HepG2 (cell line): ENCODE measurements around the gene EHD1. TPM values are rescaled to one million over a fixed set of nuclear protein-coding genes. Genes with fewer than 3 reads are reported as not detected.
A peak's percentile ranks its signal among the peaks of the same experiment; 100 is the strongest.

Experiments
- AHDC1 ChIP-seq: sonication (generic); formaldehyde crosslinking; IDR thresholded peaks from 2 replicates; pipeline ENCODE4 v1.5.1; 2020; ENCODE audit warnings: mild to moderate bottlenecking, missing genetic modification reagents, borderline replicate concordance
- MAFF ChIP-seq: IDR thresholded peaks from 2 replicates; pipeline ENCODE4 v1.6.1; 2011; ENCODE audit warnings: low read depth, low read length, improper control_type of control experiment
- MIER3 ChIP-seq: IDR thresholded peaks from 2 replicates; pipeline ENCODE4 v1.6.1; 2016; ENCODE audit warnings: missing compliant biosample characterization, borderline replicate concordance
- MLX ChIP-seq: IDR thresholded peaks from 2 replicates; pipeline ENCODE4 v1.6.1; 2016
- MXI1 ChIP-seq: IDR thresholded peaks from 3 replicates; pipeline ENCODE4 v1.6.1; 2012; ENCODE audit warnings: low read depth, low read length, inconsistent platforms, borderline replicate concordance
- NFRKB ChIP-seq: fragments of 450-650 bp; IDR thresholded peaks from 2 replicates; pipeline ENCODE4 v1.6.1; 2017
- STAG1 ChIP-seq: sonication (generic); formaldehyde crosslinking; IDR thresholded peaks from 2 replicates; pipeline ENCODE4 v1.4.0; 2020; ENCODE audit warnings: missing genetic modification reagents
- STAT6 ChIP-seq: sonication (generic); formaldehyde crosslinking; IDR thresholded peaks from 2 replicates; pipeline ENCODE4 v1.4.0; 2020; ENCODE audit warnings: missing genetic modification reagents, mild to moderate bottlenecking, borderline replicate concordance
- TCF7L2 ChIP-seq: IDR thresholded peaks from 2 replicates; pipeline ENCODE4 v1.6.1; 2011; ENCODE audit warnings: mild to moderate bottlenecking, low read depth, low read length, moderate library complexity
- UBTF ChIP-seq: sonication (generic); formaldehyde crosslinking; IDR thresholded peaks from 2 replicates; pipeline ENCODE4 v1.4.0; 2020; ENCODE audit warnings: mild to moderate bottlenecking, missing genetic modification reagents
- ZNF446 ChIP-seq: sonication (generic); formaldehyde crosslinking; IDR thresholded peaks from 2 replicates; pipeline ENCODE4 v1.5.0; 2020; ENCODE audit warnings: mild to moderate bottlenecking, missing genetic modification reagents
- polyA plus RNA-seq, 8 experiments: library from polyadenylated mRNA; depleted of rRNA in 3 of 8; stranded (reverse) in 7 of 8; unstranded in 1 of 8; fragments of >200 nt; fragmentation: Illumina TruSeq in 4 of 8; extraction: Trizol in 4 of 8; gene quantifications; 2 replicates each; pipeline versions ENCODE4 v1.2.1 to v1.2.3, GENCODE V29; 2011 to 2016; ENCODE audit warnings: low read depth in 4 of 8, missing spikeins in 1 of 8, mixed read lengths in 1 of 8; ENCODE audit not compliant: insufficient read depth in 1 of 8
- total RNA-seq, 5 experiments: library from RNA; depleted of rRNA; stranded (reverse); fragments of >200 nt; fragmentation: Illumina TruSeq; extraction: Trizol; gene quantifications; 2 replicates each; pipeline ENCODE4 v1.2.3, GENCODE V29; 2016; ENCODE audit warnings: low read depth in 1 of 5

The EHD1 gene
- total and polyA plus RNA-seq, 2 of the 13 experiments (the other 11 are each of a cell fraction or from before 2014, with no cell fraction given): 23.6 to 26.6 TPM

GRCh38 chr11:64878494-64879243, at the start of gene EHD1 (continued):
- peak; percentile 91 for TF ChIP-seq UBTF (CRISPR knock-in tag)
- no peak for TF ChIP-seq NFRKB
- TF ChIP-seq MXI1: peak; percentile 94; the same call in 2 of the 3 replicates
- TF ChIP-seq AHDC1 (CRISPR knock-in tag): no peak
- TF ChIP-seq MAFF: no peak
- TF ChIP-seq MIER3 (CRISPR knock-in tag): no peak
- TF ChIP-seq STAT6: no peak
- peak; percentile 32 for TF ChIP-seq STAG1 (CRISPR knock-in tag)
- TF ChIP-seq ZNF446: peak; percentile 83
- TF ChIP-seq TCF7L2: no peak
- TF ChIP-seq MLX (CRISPR knock-in tag): no peak
